ENCODE results near the gene CLOCK. TPM values are rescaled to one million over a fixed set of nuclear protein-coding genes. Genes with fewer than 3 reads are reported as not detected.
A peak's percentile ranks its signal among the peaks of the same experiment; 100 is the strongest.

Gene CLOCK
- total RNA-seq, 1 experiment from 2014 or later = 37.6 TPM

- intact Hi-C loops (cut with micrococcal nuclease) = no loop called here
- no peaks in the 10 kb centered on the region for H3K36me3 Mint-ChIP-seq (ENCODE audit: insufficient read depth, unreplicated experiment)
- H3K4me1 Mint-ChIP-seq (ENCODE audit: insufficient read depth, unreplicated experiment) = no peaks in the 10 kb centered on the region
- no TSS peak for BruUV-seq (replicated peaks)
- CTCF ChIA-PET = interaction anchor here (1.2 kb wide), 1 partner anchor 58 kb away, joined by 5 read pairs; the partner anchor contains the start of gene NMU
- no peaks in the 10 kb centered on the region for H3K27me3 Mint-ChIP-seq (ENCODE audit: insufficient read depth, unreplicated experiment)
- H3K27ac Mint-ChIP-seq (ENCODE audit: low read depth, unreplicated experiment) = no peak overlapping the region
- no peak for TF ChIP-seq CTCF (IDR thresholded peaks at IDR 0.05; ENCODE audit: unreplicated experiment)
- H3K9me3 Mint-ChIP-seq (ENCODE audit: unreplicated experiment) = peaks cover 3% of the 10 kb centered on the region
- POLR2A ChIA-PET = no interaction called here
- no peak for DNase-seq (ENCODE audit: unreplicated experiment)
- H3K4me3 Mint-ChIP-seq (ENCODE audit: unreplicated experiment) = no peak overlapping the region
Measured at GRCh38 chr4:55578341-55579010, 31.8 kb upstream of the CLOCK start.

- intact Hi-C loops (cut with micrococcal nuclease) = no loop called here
- ChIA-PET POLR2A (no interaction called here), CTCF (interaction anchor here (0.6 kb wide), 1 partner anchor 140 kb away, joined by 3 read pairs; no protein-coding TSS in a partner anchor)
- no peak for TF ChIP-seq CTCF (IDR thresholded peaks at IDR 0.05; ENCODE audit: unreplicated experiment)
- DNase-seq (ENCODE audit: unreplicated experiment) = no peak
- Mint-ChIP-seq H3K27ac (ENCODE audit: low read depth, unreplicated experiment) (no peak overlapping the region), H3K4me1 (ENCODE audit: insufficient read depth, unreplicated experiment) (no peaks in the 10 kb centered on the region), H3K27me3 (ENCODE audit: insufficient read depth, unreplicated experiment) (no peaks in the 10 kb centered on the region), H3K9me3 (ENCODE audit: unreplicated experiment) (no peaks in the 10 kb centered on the region), H3K36me3 (ENCODE audit: insufficient read depth, unreplicated experiment) (no peaks in the 10 kb centered on the region), H3K4me3 (ENCODE audit: unreplicated experiment) (no peak overlapping the region)
- no TSS peak for BruUV-seq (replicated peaks)
Measured at GRCh38 chr4:55575513-55575912, 28.8 kb upstream of the CLOCK start.

GRCh38 chr4:55574252-55574651, 27.5 kb upstream of the CLOCK start:
- DNase-seq (ENCODE audit: unreplicated experiment) = peak; percentile 12
- no peak overlapping the region for H3K4me3 Mint-ChIP-seq (ENCODE audit: unreplicated experiment)
- POLR2A ChIA-PET = interaction anchor here (0.6 kb wide), 1 partner anchor 38 kb away, joined by 3 read pairs; no protein-coding TSS in a partner anchor
- H3K9me3 Mint-ChIP-seq (ENCODE audit: unreplicated experiment) = no peaks in the 10 kb centered on the region
- no peak overlapping the region for H3K27ac Mint-ChIP-seq (ENCODE audit: low read depth, unreplicated experiment)
- no TSS peak for BruUV-seq (replicated peaks)
- no peaks in the 10 kb centered on the region for H3K36me3 Mint-ChIP-seq (ENCODE audit: insufficient read depth, unreplicated experiment)
- no peak for TF ChIP-seq CTCF (IDR thresholded peaks at IDR 0.05; ENCODE audit: unreplicated experiment)
- intact Hi-C loops (cut with micrococcal nuclease) = no loop called here
- CTCF ChIA-PET = no interaction called here
- H3K4me1 Mint-ChIP-seq (ENCODE audit: insufficient read depth, unreplicated experiment) = no peaks in the 10 kb centered on the region
- no peaks in the 10 kb centered on the region for H3K27me3 Mint-ChIP-seq (ENCODE audit: insufficient read depth, unreplicated experiment)

DNA sequence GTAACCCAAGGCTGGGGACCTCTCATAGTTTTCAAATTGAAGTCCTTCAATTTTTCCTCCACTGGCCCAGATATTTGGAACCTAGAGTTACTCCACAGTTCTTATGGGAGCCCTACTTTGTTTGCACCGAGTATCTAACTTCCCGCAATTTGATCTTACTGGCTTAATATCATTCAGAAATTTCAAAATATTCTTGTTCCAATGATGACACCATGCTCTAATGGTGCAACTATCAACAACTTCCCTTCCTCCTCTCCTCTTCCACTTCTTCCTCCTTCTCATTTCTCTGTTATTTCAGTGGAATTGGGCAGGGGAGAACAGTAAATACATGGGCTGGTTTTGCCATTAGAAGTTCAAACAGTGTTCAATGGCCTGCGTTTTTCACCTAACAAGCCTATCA, 25.1 kb upstream of the CLOCK start:
- H3K27ac Mint-ChIP-seq (ENCODE audit: low read depth, unreplicated experiment) = no peak overlapping the region
- CTCF ChIA-PET = no interaction called here
- no peaks in the 10 kb centered on the region for H3K9me3 Mint-ChIP-seq (ENCODE audit: unreplicated experiment)
- H3K27me3 Mint-ChIP-seq (ENCODE audit: insufficient read depth, unreplicated experiment) = no peaks in the 10 kb centered on the region
- intact Hi-C loops (cut with micrococcal nuclease) = no loop called here
- no peaks in the 10 kb centered on the region for H3K36me3 Mint-ChIP-seq (ENCODE audit: insufficient read depth, unreplicated experiment)
- DNase-seq (ENCODE audit: unreplicated experiment) = no peak
- BruUV-seq (replicated peaks) = no TSS peak
- POLR2A ChIA-PET = no interaction called here
- no peak overlapping the region for H3K4me3 Mint-ChIP-seq (ENCODE audit: unreplicated experiment)
- no peak for TF ChIP-seq CTCF (IDR thresholded peaks at IDR 0.05; ENCODE audit: unreplicated experiment)
- no peaks in the 10 kb centered on the region for H3K4me1 Mint-ChIP-seq (ENCODE audit: insufficient read depth, unreplicated experiment)
